Measurements from ENCODE around the gene DISP2.

DISP2 gene

GRCh38 chr15:40343512-40343911 lies 14.5 kb upstream of the DISP2 start:
- H3K4me1 ChIP-seq (ENCODE audit: insufficient read depth, low read length), result peaks cover 21% of the 10 kb centered on the region; the same call in 1 of the 2 replicates
- H3K9ac ChIP-seq (ENCODE audit: low read depth, low read length), result no peak overlapping the region

GRCh38 chr15:40344217-40344616 lies 13.8 kb upstream of the DISP2 start:
- Histone ChIP-seq H3K4me1 (ENCODE audit: insufficient read depth, low read length) (peaks cover 21% of the 10 kb centered on the region; the same call in 1 of the 2 replicates), H3K9me3 (ENCODE audit: control insufficient read depth, insufficient read depth, low read length) (no peaks in the 10 kb centered on the region), H3K36me3 (ENCODE audit: insufficient read depth, low read length) (no peaks in the 10 kb centered on the region), H3K9ac (ENCODE audit: low read depth, low read length) (no peak overlapping the region)

More at GRCh38 chr15:40343512-40343911, 14.5 kb upstream of the DISP2 start:
- Histone ChIP-seq H3K36me3 (ENCODE audit: insufficient read depth, low read length) (no peaks in the 10 kb centered on the region), H3K9me3 (ENCODE audit: control insufficient read depth, insufficient read depth, low read length) (no peaks in the 10 kb centered on the region)

GRCh38 chr15:40344631-40345120 lies 13.3 kb upstream of the DISP2 start:
- Histone ChIP-seq H3K9me3 (ENCODE audit: control insufficient read depth, insufficient read depth, low read length) (no peaks in the 10 kb centered on the region), H3K4me1 (ENCODE audit: insufficient read depth, low read length) (peaks cover 18% of the 10 kb centered on the region; the same call in 1 of the 2 replicates), H3K36me3 (ENCODE audit: insufficient read depth, low read length) (no peaks in the 10 kb centered on the region), H3K9ac (ENCODE audit: low read depth, low read length) (no peak overlapping the region)

GRCh38 chr15:40345225-40345866 lies 12.7 kb upstream of the DISP2 start:
- Histone ChIP-seq H3K36me3 (ENCODE audit: insufficient read depth, low read length) (no peaks in the 10 kb centered on the region), H3K9ac (ENCODE audit: low read depth, low read length) (no peak overlapping the region), H3K4me1 (ENCODE audit: insufficient read depth, low read length) (peaks cover 11% of the 10 kb centered on the region; the same call in 1 of the 2 replicates), H3K9me3 (ENCODE audit: control insufficient read depth, insufficient read depth, low read length) (no peaks in the 10 kb centered on the region)

GRCh38 chr15:40345867-40346578 lies 12.0 kb upstream of the DISP2 start:
- H3K9ac ChIP-seq (ENCODE audit: low read depth, low read length), result no peak overlapping the region
- no peaks in the 10 kb centered on the region for H3K36me3 ChIP-seq (ENCODE audit: insufficient read depth, low read length)
- peaks cover 8% of the 10 kb centered on the region; the same call in 1 of the 2 replicates for H3K4me1 ChIP-seq (ENCODE audit: insufficient read depth, low read length)
- H3K9me3 ChIP-seq (ENCODE audit: control insufficient read depth, insufficient read depth, low read length), result no peaks in the 10 kb centered on the region

- Histone ChIP-seq H3K9me3 (ENCODE audit: control insufficient read depth, insufficient read depth, low read length) (no peaks in the 10 kb centered on the region), H3K9ac (ENCODE audit: low read depth, low read length) (no peak overlapping the region), H3K4me1 (ENCODE audit: insufficient read depth, low read length) (peaks cover 8% of the 10 kb centered on the region; the same call in 1 of the 2 replicates), H3K36me3 (ENCODE audit: insufficient read depth, low read length) (no peaks in the 10 kb centered on the region)
Observed at GRCh38 chr15:40346579-40347558, 11.2 kb upstream of the DISP2 start.

GRCh38 chr15:40347559-40348473 lies 10.2 kb upstream of the DISP2 start:
- Histone ChIP-seq H3K36me3 (ENCODE audit: insufficient read depth, low read length) (no peaks in the 10 kb centered on the region), H3K4me1 (ENCODE audit: insufficient read depth, low read length) (peaks cover 7% of the 10 kb centered on the region; the same call in 1 of the 2 replicates), H3K9me3 (ENCODE audit: control insufficient read depth, insufficient read depth, low read length) (no peaks in the 10 kb centered on the region), H3K9ac (ENCODE audit: low read depth, low read length) (no peak overlapping the region)

GRCh38 chr15:40348474-40348870 lies 9.5 kb upstream of the DISP2 start:
- peaks cover under 1% of the 10 kb centered on the region; the same call in 1 of the 2 replicates for H3K4me1 ChIP-seq (ENCODE audit: insufficient read depth, low read length)
- H3K9ac ChIP-seq (ENCODE audit: low read depth, low read length), result no peak overlapping the region

GRCh38 chr15:40349163-40349562 lies 8.9 kb upstream of the DISP2 start:
- Histone ChIP-seq H3K9ac (ENCODE audit: low read depth, low read length) (no peak overlapping the region), H3K9me3 (ENCODE audit: control insufficient read depth, insufficient read depth, low read length) (no peaks in the 10 kb centered on the region), H3K4me1 (ENCODE audit: insufficient read depth, low read length) (peaks cover 5% of the 10 kb centered on the region), H3K36me3 (ENCODE audit: insufficient read depth, low read length) (no peaks in the 10 kb centered on the region)

More at GRCh38 chr15:40348474-40348870, 9.5 kb upstream of the DISP2 start:
- no peaks in the 10 kb centered on the region for H3K36me3 ChIP-seq (ENCODE audit: insufficient read depth, low read length)
- H3K9me3 ChIP-seq (ENCODE audit: control insufficient read depth, insufficient read depth, low read length), result no peaks in the 10 kb centered on the region

- Histone ChIP-seq H3K4me1 (ENCODE audit: insufficient read depth, low read length) (peaks cover 11% of the 10 kb centered on the region), H3K9ac (ENCODE audit: low read depth, low read length) (no peak overlapping the region), H3K36me3 (ENCODE audit: insufficient read depth, low read length) (no peaks in the 10 kb centered on the region), H3K9me3 (ENCODE audit: control insufficient read depth, insufficient read depth, low read length) (no peaks in the 10 kb centered on the region)
Observed at GRCh38 chr15:40352281-40352901, 5.6 kb upstream of the DISP2 start.

GRCh38 chr15:40353697-40354096 lies 4.3 kb upstream of the DISP2 start:
- peaks cover 11% of the 10 kb centered on the region for H3K4me1 ChIP-seq (ENCODE audit: insufficient read depth, low read length)
- H3K9ac ChIP-seq (ENCODE audit: low read depth, low read length), result no peak overlapping the region
- no peaks in the 10 kb centered on the region for H3K9me3 ChIP-seq (ENCODE audit: control insufficient read depth, insufficient read depth, low read length)
- H3K36me3 ChIP-seq (ENCODE audit: insufficient read depth, low read length), result no peaks in the 10 kb centered on the region

GRCh38 chr15:40354408-40355171 lies 3.4 kb upstream of the DISP2 start:
- peaks cover 11% of the 10 kb centered on the region for H3K4me1 ChIP-seq (ENCODE audit: insufficient read depth, low read length)
- no peak overlapping the region for H3K9ac ChIP-seq (ENCODE audit: low read depth, low read length)
- no peaks in the 10 kb centered on the region for H3K36me3 ChIP-seq (ENCODE audit: insufficient read depth, low read length)
- no peaks in the 10 kb centered on the region for H3K9me3 ChIP-seq (ENCODE audit: control insufficient read depth, insufficient read depth, low read length)

Measured in ES-I3 (cell line).